ENCODE measurements around the gene DUXB. TPM values are rescaled to one million over a fixed set of nuclear protein-coding genes. Genes with fewer than 3 reads are reported as not detected.

Gene DUXB
- total RNA-seq, 4 donors from 2014 or later = not detected

GRCh38 chr16:75726390-75726789 is 25.1 kb upstream of the DUXB start, which contains the start of gene CPHXL:
Gene CPHXL (minus strand): TSS chr16:75726490. CDS start chr16:75726442, 48 bp downstream.
- no peak for DNase-seq
- intact Hi-C loops (cut with DNase I; ENCODE audit: low total_unique reads) = no loop called here
- Histone ChIP-seq H3K27me3 (no peaks in the 10 kb centered on the region), H3K9me3 (no peaks in the 10 kb centered on the region), H3K4me1 (no peaks in the 10 kb centered on the region), H3K36me3 (no peaks in the 10 kb centered on the region), H3K27ac (no peak within 1 kb of the TSS), H3K4me3 (no peak within 1 kb of the TSS)
- no peak for TF ChIP-seq POLR2A (IDR thresholded peaks at IDR 0.05)
- no peak for TF ChIP-seq CTCF (IDR thresholded peaks at IDR 0.05)

GRCh38 chr16:75718452-75718851 is 17.2 kb upstream of the DUXB start:
- intact Hi-C loops (cut with DNase I; ENCODE audit: low total_unique reads) = no loop called here
- Histone ChIP-seq H3K27ac (no peak overlapping the region), H3K27me3 (no peaks in the 10 kb centered on the region), H3K9me3 (no peaks in the 10 kb centered on the region), H3K4me1 (no peaks in the 10 kb centered on the region), H3K4me3 (no peak overlapping the region), H3K36me3 (no peaks in the 10 kb centered on the region)
- no peak for DNase-seq
- TF ChIP-seq POLR2A (IDR thresholded peaks at IDR 0.05) (no peak), CTCF (IDR thresholded peaks at IDR 0.05) (no peak)

GRCh38 chr16:75714661-75715060 is 13.4 kb upstream of the DUXB start:
- H3K36me3 ChIP-seq = no peaks in the 10 kb centered on the region
- DNase-seq = no peak
- no peaks in the 10 kb centered on the region for H3K9me3 ChIP-seq
- no peak overlapping the region for H3K27ac ChIP-seq
- TF ChIP-seq CTCF (IDR thresholded peaks at IDR 0.05) = no peak
- no peak for TF ChIP-seq POLR2A (IDR thresholded peaks at IDR 0.05)
- no peaks in the 10 kb centered on the region for H3K27me3 ChIP-seq
- no peaks in the 10 kb centered on the region for H3K4me1 ChIP-seq
- intact Hi-C loops (cut with DNase I; ENCODE audit: low total_unique reads) = no loop called here
- no peak overlapping the region for H3K4me3 ChIP-seq

GRCh38 chr16:75710344-75710743 is 9.1 kb upstream of the DUXB start:
- intact Hi-C loops (cut with DNase I; ENCODE audit: low total_unique reads) = no loop called here
- H3K27ac ChIP-seq = no peak overlapping the region
- TF ChIP-seq CTCF (IDR thresholded peaks at IDR 0.05) (no peak), POLR2A (IDR thresholded peaks at IDR 0.05) (no peak)
- no peaks in the 10 kb centered on the region for H3K27me3 ChIP-seq
- no peaks in the 10 kb centered on the region for H3K4me1 ChIP-seq
- H3K9me3 ChIP-seq = no peaks in the 10 kb centered on the region
- no peak for DNase-seq
- no peak overlapping the region for H3K4me3 ChIP-seq
- no peaks in the 10 kb centered on the region for H3K36me3 ChIP-seq

- no peaks in the 10 kb centered on the region for H3K4me1 ChIP-seq
These were observed 2.0 kb upstream of the DUXB start for GRCh38 chr16:75703306-75703705.

More at GRCh38 chr16:75703306-75703705, 2.0 kb upstream of the DUXB start:
- no peak for TF ChIP-seq POLR2A (IDR thresholded peaks at IDR 0.05)
- no peak for TF ChIP-seq CTCF (IDR thresholded peaks at IDR 0.05)
- Histone ChIP-seq H3K4me3 (no peak overlapping the region), H3K36me3 (no peaks in the 10 kb centered on the region), H3K27me3 (no peaks in the 10 kb centered on the region), H3K9me3 (no peaks in the 10 kb centered on the region), H3K27ac (no peak overlapping the region)
- DNase-seq = no peak
- intact Hi-C loops (cut with DNase I; ENCODE audit: low total_unique reads) = no loop called here

Data from uterus (tissue), 4 donors.